GM23248 (cell line): Measurements from ENCODE around the gene AKIRIN2.

Experiments used
- EZH2 ChIP-seq: fragments of 200-600 bp; sonication (generic); IDR thresholded peaks from 2 replicates; pipeline ENCODE4 v1.6.1; 2018; ENCODE audit warnings: antibody characterized with exemption, mild to moderate bottlenecking; ENCODE audit not compliant: insufficient read depth, poor library complexity, severe bottlenecking
- EZH2phosphoT487 ChIP-seq: fragments of 200-600 bp; sonication (generic); IDR thresholded peaks from 2 replicates; pipeline ENCODE4 v1.6.1; 2018; ENCODE audit warnings: antibody characterized with exemption, moderate library complexity, mild to moderate bottlenecking, low read depth; ENCODE audit not compliant: insufficient read depth

GRCh38 chr6:87741001-87741650 lies 39.1 kb upstream of the AKIRIN2 start:
- no peak for TF ChIP-seq EZH2phosphoT487
- no peak for TF ChIP-seq EZH2
